Hepatocyte (in vitro differentiated cells): ENCODE data around the gene SCN2A. TPM values are rescaled to one million over a fixed set of nuclear protein-coding genes. Genes with fewer than 3 reads are reported as not detected.

Experiments
- DNase-seq: peaks from one replicate; pipeline ENCODE4 v3.0.0-alpha.2; 2016; ENCODE audit warnings: low spot score
- H2AFZ ChIP-seq: fragments of 200-600 bp; sonication (generic); 2 replicates; pipeline ENCODE4 v1.6.0; 2016; ENCODE audit warnings: antibody characterized with exemption, mild to moderate bottlenecking
- H3K27ac ChIP-seq: fragments of 200-600 bp; sonication (generic); 2 replicates; pipeline ENCODE4 v1.5.1; 2016; ENCODE audit warnings: mild to moderate bottlenecking
- H3K27me3 ChIP-seq: fragments of 200-600 bp; sonication (generic); 2 replicates; pipeline ENCODE4 v1.6.1; 2016
- H3K36me3 ChIP-seq: fragments of 200-600 bp; sonication (generic); replicated peaks from 2 replicates; pipeline ENCODE4 v1.5.1; 2016; ENCODE audit warnings: low read depth; ENCODE audit not compliant: insufficient read depth
- H3K4me1 ChIP-seq: fragments of 200-600 bp; sonication (generic); 2 replicates; pipeline ENCODE4 v1.5.1; 2016; ENCODE audit warnings: mild to moderate bottlenecking, moderate library complexity; ENCODE audit not compliant: insufficient read depth
- H3K4me2 ChIP-seq: fragments of 200-600 bp; sonication (generic); 2 replicates; pipeline ENCODE4 v1.6.0; 2016
- H3K4me3 ChIP-seq: fragments of 200-600 bp; sonication (generic); 2 replicates; pipeline ENCODE4 v1.5.1; 2016; ENCODE audit warnings: mild to moderate bottlenecking
- H3K79me2 ChIP-seq: fragments of 200-600 bp; sonication (generic); 2 replicates; pipeline ENCODE4 v1.6.0; 2017; ENCODE audit warnings: mild to moderate bottlenecking
- H3K9me2 ChIP-seq: fragments of 200-600 bp; sonication (generic); replicated peaks from 2 replicates; pipeline ENCODE4 v1.6.0; 2017; ENCODE audit warnings: mild to moderate bottlenecking; ENCODE audit not compliant: insufficient read depth
- H3K9me3 ChIP-seq: fragments of 200-600 bp; sonication (generic); 2 replicates; pipeline ENCODE4 v1.5.1; 2016; ENCODE audit warnings: low read depth, mild to moderate bottlenecking
- H4K20me1 ChIP-seq: fragments of 200-600 bp; sonication (generic); 2 replicates; pipeline ENCODE4 v1.6.0; 2016; ENCODE audit warnings: mild to moderate bottlenecking; ENCODE audit not compliant: insufficient read depth, poor library complexity, severe bottlenecking
- CTCF ChIP-seq: fragments of 200-600 bp; sonication (generic); IDR thresholded peaks from 2 replicates; pipeline ENCODE4 v1.5.1; 2016; ENCODE audit warnings: antibody characterized with exemption, mild to moderate bottlenecking; ENCODE audit not compliant: poor library complexity
- EZH2 ChIP-seq: fragments of 200-600 bp; sonication (generic); IDR thresholded peaks from 2 replicates; pipeline ENCODE4 v1.6.1; 2016; ENCODE audit warnings: antibody characterized with exemption, mild to moderate bottlenecking, borderline replicate concordance
- EZH2phosphoT487 ChIP-seq: fragments of 200-600 bp; sonication (generic); IDR thresholded peaks from one replicate; pipeline ENCODE4 v1.6.1; 2018; ENCODE audit warnings: antibody characterized with exemption, mild to moderate bottlenecking, low read depth, moderate library complexity; ENCODE audit not compliant: unreplicated experiment, severe bottlenecking
- WGBS: methylation state at CpG from one replicate; pipeline ENCODE4 v1.1.6; 2016; ENCODE audit warnings: low lambda C conversion rate; ENCODE audit errors: missing lambda C conversion rate; 5-methylcytosine and 5-hydroxymethylcytosine counted together
- polyA plus RNA-seq: library from polyadenylated mRNA; unstranded; fragments of >200 nt; fragmentation: Nextera tagmentation; extraction: Ambion mirVana; gene quantifications from 2 replicates; pipeline ENCODE4 v1.2.1, GENCODE V29; 2016
- total RNA-seq: library from RNA; depleted of rRNA; stranded (reverse); fragments of >200 nt; gene quantifications from 2 replicates; pipeline ENCODE4 v1.2.3, GENCODE V29; 2014

The SCN2A gene
- total and polyA plus RNA-seq, 2 experiments from 2014 or later = 0.86 to 2.9 TPM

GRCh38 chr2:165277295-165277694, 38.1 kb downstream of the SCN2A start:
- no peak for DNase-seq
- Histone ChIP-seq H4K20me1 (no peaks in the 10 kb centered on the region), H3K27ac (no peak overlapping the region)

GRCh38 chr2:165277860-165278656, 38.8 kb downstream of the SCN2A start:
- Histone ChIP-seq H4K20me1 (no peaks in the 10 kb centered on the region), H3K9me2 (no peaks in the 10 kb centered on the region), H3K36me3 (no peaks in the 10 kb centered on the region), H3K9me3 (no peaks in the 10 kb centered on the region), H3K4me3 (no peak overlapping the region), H3K4me2 (no peak overlapping the region), H2AFZ (no peak overlapping the region), H3K27me3 (no peaks in the 10 kb centered on the region), H3K79me2 (no peaks in the 10 kb centered on the region), H3K27ac (no peak overlapping the region), H3K4me1 (no peaks in the 10 kb centered on the region)
- WGBS = 75% methylated on average over 5 of the region's 5 CpGs
- no peak for TF ChIP-seq EZH2phosphoT487
- TF ChIP-seq EZH2 = no peak
- TF ChIP-seq CTCF = no peak
- no peak for DNase-seq

More at GRCh38 chr2:165277295-165277694, 38.1 kb downstream of the SCN2A start:
- H3K36me3 ChIP-seq = no peaks in the 10 kb centered on the region
- no peak overlapping the region for H3K4me2 ChIP-seq
- no peaks in the 10 kb centered on the region for H3K9me3 ChIP-seq
- H3K4me3 ChIP-seq = no peak overlapping the region
- no peaks in the 10 kb centered on the region for H3K9me2 ChIP-seq
- no peak overlapping the region for H2AFZ ChIP-seq
- H3K79me2 ChIP-seq = no peaks in the 10 kb centered on the region
- no peaks in the 10 kb centered on the region for H3K27me3 ChIP-seq
- no peaks in the 10 kb centered on the region for H3K4me1 ChIP-seq
- TF ChIP-seq EZH2phosphoT487 (no peak), CTCF (no peak), EZH2 (no peak)

GRCh38 chr2:165280356-165280755, 41.1 kb downstream of the SCN2A start:
- WGBS = 67% methylated on average over 4 of the region's 4 CpGs
- peak; percentile 15 for DNase-seq
- H3K9me2 ChIP-seq = no peaks in the 10 kb centered on the region

More at GRCh38 chr2:165280356-165280755, 41.1 kb downstream of the SCN2A start:
- H2AFZ ChIP-seq = no peak overlapping the region
- no peak overlapping the region for H3K27ac ChIP-seq
- no peaks in the 10 kb centered on the region for H3K9me3 ChIP-seq
- H3K36me3 ChIP-seq = no peaks in the 10 kb centered on the region
- H4K20me1 ChIP-seq = no peaks in the 10 kb centered on the region
- H3K4me2 ChIP-seq = no peak overlapping the region
- no peaks in the 10 kb centered on the region for H3K4me1 ChIP-seq
- no peak overlapping the region for H3K4me3 ChIP-seq
- TF ChIP-seq CTCF (no peak), EZH2 (no peak)
- no peaks in the 10 kb centered on the region for H3K27me3 ChIP-seq
- no peaks in the 10 kb centered on the region for H3K79me2 ChIP-seq
